Esophagus muscularis mucosa (tissue), 4 donors: ENCODE results near the gene CEP104.

ENCODE experiments used
- EP300 ChIP-seq: sonication (generic); formaldehyde crosslinking; IDR thresholded peaks from one replicate; pipeline ENCODE4 v1.6.1; 2017; ENCODE audit warnings: antibody characterized with exemption
- POLR2A ChIP-seq: fragments of 450-650 bp; IDR thresholded peaks from one replicate; pipeline ENCODE4 v1.6.1; 2017; ENCODE audit warnings: antibody characterized with exemption, moderate library complexity, mild to moderate bottlenecking, low read depth
- TF ChIP-seq, protein P1 (sequence below), 3 experiments: fragments of 200-600 bp in 2 of 3; fragments of 450-650 bp in 1 of 3; sonication (generic) in 2 of 3; IDR thresholded peaks; one replicate each; pipeline ENCODE4 v1.5.1; 2017 to 2019; ENCODE audit warnings: antibody characterized with exemption in 3 of 3, mild to moderate bottlenecking in 2 of 3, moderate library complexity in 1 of 3

DNA sequence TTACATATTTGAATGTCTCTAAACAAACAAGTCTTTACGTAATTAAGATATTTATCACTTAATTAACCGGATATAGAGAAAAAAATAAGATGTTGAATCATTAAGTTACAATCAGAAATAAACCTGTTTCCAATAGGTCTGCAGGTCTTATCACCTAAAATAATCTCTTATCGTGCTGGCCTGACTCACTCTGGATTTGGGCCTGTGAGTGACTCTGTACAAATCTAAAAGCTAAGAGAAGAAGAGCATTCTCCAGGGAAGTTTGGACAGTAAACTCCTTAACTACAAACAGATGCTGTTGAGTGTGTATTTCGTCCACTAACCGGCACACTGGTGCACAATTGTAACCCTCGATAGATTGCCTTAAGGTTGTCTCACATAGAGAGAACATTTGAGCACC is 25.3 kb downstream of the CEP104 start:
- TF ChIP-seq, protein P1, sequence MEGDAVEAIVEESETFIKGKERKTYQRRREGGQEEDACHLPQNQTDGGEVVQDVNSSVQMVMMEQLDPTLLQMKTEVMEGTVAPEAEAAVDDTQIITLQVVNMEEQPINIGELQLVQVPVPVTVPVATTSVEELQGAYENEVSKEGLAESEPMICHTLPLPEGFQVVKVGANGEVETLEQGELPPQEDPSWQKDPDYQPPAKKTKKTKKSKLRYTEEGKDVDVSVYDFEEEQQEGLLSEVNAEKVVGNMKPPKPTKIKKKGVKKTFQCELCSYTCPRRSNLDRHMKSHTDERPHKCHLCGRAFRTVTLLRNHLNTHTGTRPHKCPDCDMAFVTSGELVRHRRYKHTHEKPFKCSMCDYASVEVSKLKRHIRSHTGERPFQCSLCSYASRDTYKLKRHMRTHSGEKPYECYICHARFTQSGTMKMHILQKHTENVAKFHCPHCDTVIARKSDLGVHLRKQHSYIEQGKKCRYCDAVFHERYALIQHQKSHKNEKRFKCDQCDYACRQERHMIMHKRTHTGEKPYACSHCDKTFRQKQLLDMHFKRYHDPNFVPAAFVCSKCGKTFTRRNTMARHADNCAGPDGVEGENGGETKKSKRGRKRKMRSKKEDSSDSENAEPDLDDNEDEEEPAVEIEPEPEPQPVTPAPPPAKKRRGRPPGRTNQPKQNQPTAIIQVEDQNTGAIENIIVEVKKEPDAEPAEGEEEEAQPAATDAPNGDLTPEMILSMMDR (IDR thresholded peaks at IDR 0.05): no peak
- TF ChIP-seq POLR2A (no peak), EP300 (no peak)
